SK-N-SH treated with all-trans-retinoic acid at 6 μM for 48 hours (cell line): ENCODE data around the gene METAP2.

Source experiments
- ATAC-seq: fragments of 200-7000 bp; cut with Tn5 transposase; 3 replicates; pipeline ENCODE4 v1.9.1; 2020; ENCODE audit warnings: mild to moderate bottlenecking, moderate library complexity
- ARNTL ChIP-seq: fragments of 450-650 bp; formaldehyde crosslinking; IDR thresholded peaks from 2 replicates; pipeline ENCODE4 v1.5.0; 2020; ENCODE audit warnings: low read depth, mild to moderate bottlenecking, moderate library complexity, borderline replicate concordance
- BACH2 ChIP-seq: fragments of 250-450 bp; sonication (Bioruptor Pico); IDR thresholded peaks from 2 replicates; pipeline ENCODE4 v1.9.0; 2021; ENCODE audit warnings: mild to moderate bottlenecking, borderline replicate concordance
- CSDC2 ChIP-seq: fragments of 250-450 bp; sonication (Bioruptor Pico); IDR thresholded peaks from 2 replicates; pipeline ENCODE4 v1.5.0; 2020; ENCODE audit warnings: mild to moderate bottlenecking, moderate library complexity
- ESRRG ChIP-seq: fragments of 250-450 bp; sonication (Bioruptor Pico); IDR thresholded peaks from 2 replicates; pipeline ENCODE4 v1.6.1; 2021; ENCODE audit warnings: mild to moderate bottlenecking
- GLIS3 ChIP-seq: fragments of 250-450 bp; sonication (Bioruptor Pico); IDR thresholded peaks from 2 replicates; pipeline ENCODE4 v1.5.0; 2020; ENCODE audit warnings: mild to moderate bottlenecking, moderate library complexity
- OSR1 ChIP-seq: fragments of 250-450 bp; sonication (Bioruptor Pico); IDR thresholded peaks from 2 replicates; pipeline ENCODE4 v1.8.0; 2022; ENCODE audit warnings: moderate library complexity, mild to moderate bottlenecking, inconsistent platforms
- PPARA ChIP-seq: fragments of 250-450 bp; sonication (Bioruptor Pico); IDR thresholded peaks from 2 replicates; pipeline ENCODE4 v1.5.0; 2020; ENCODE audit warnings: mild to moderate bottlenecking, borderline replicate concordance
- RARB ChIP-seq: fragments of 250-450 bp; sonication (Bioruptor Pico); IDR thresholded peaks from 2 replicates; pipeline ENCODE4 v1.8.0; 2021; ENCODE audit warnings: mild to moderate bottlenecking, moderate library complexity
- SNAI2 ChIP-seq: fragments of 250-450 bp; sonication (Bioruptor Pico); IDR thresholded peaks from 2 replicates; pipeline ENCODE4 v1.5.0; 2020; ENCODE audit warnings: mild to moderate bottlenecking, moderate library complexity
- TCF4 ChIP-seq: fragments of 250-450 bp; sonication (Bioruptor Pico); IDR thresholded peaks from 2 replicates; pipeline ENCODE4 v1.8.0; 2021; ENCODE audit warnings: mild to moderate bottlenecking, moderate library complexity, borderline replicate concordance
- TOX ChIP-seq: fragments of 250-450 bp; sonication (Bioruptor Pico); IDR thresholded peaks from 2 replicates; pipeline ENCODE4 v1.8.0; 2021; ENCODE audit warnings: mild to moderate bottlenecking, moderate library complexity, borderline replicate concordance
- ZC3H10 ChIP-seq: fragments of 250-450 bp; sonication (Bioruptor Pico); IDR thresholded peaks from 2 replicates; pipeline ENCODE4 v1.5.1; 2021; ENCODE audit warnings: mild to moderate bottlenecking, moderate library complexity
- ZFP3 ChIP-seq: fragments of 250-450 bp; sonication (Bioruptor Pico); IDR thresholded peaks from 2 replicates; pipeline ENCODE4 v1.5.0; 2020; ENCODE audit warnings: mild to moderate bottlenecking, moderate library complexity
- ZFP30 ChIP-seq: fragments of 450-650 bp; formaldehyde crosslinking; IDR thresholded peaks from 2 replicates; pipeline ENCODE4 v1.5.0; 2022; ENCODE audit warnings: mild to moderate bottlenecking, moderate library complexity
- ZNF565 ChIP-seq: fragments of 450-650 bp; formaldehyde crosslinking; conservative IDR thresholded peaks from 2 replicates; pipeline ENCODE4 v1.5.0; 2020; ENCODE audit warnings: low read depth, mild to moderate bottlenecking, moderate library complexity
- ZNF70 ChIP-seq: fragments of 450-650 bp; formaldehyde crosslinking; IDR thresholded peaks from 2 replicates; pipeline ENCODE4 v1.5.0; 2020; ENCODE audit warnings: mild to moderate bottlenecking, moderate library complexity
- ZNF8 ChIP-seq: fragments of 450-650 bp; formaldehyde crosslinking; IDR thresholded peaks from 2 replicates; pipeline ENCODE4 v1.5.0; 2020; ENCODE audit warnings: mild to moderate bottlenecking, moderate library complexity
- TF ChIP-seq, protein P1 (sequence below): fragments of 250-450 bp; sonication (Bioruptor Pico); IDR thresholded peaks from 2 replicates; pipeline ENCODE4 v1.5.1; 2021; ENCODE audit warnings: mild to moderate bottlenecking, moderate library complexity
- TF ChIP-seq, protein P2 (sequence below): fragments of 250-450 bp; sonication (Bioruptor Pico); IDR thresholded peaks from 2 replicates; pipeline ENCODE4 v1.8.0; 2020; ENCODE audit warnings: mild to moderate bottlenecking, moderate library complexity, borderline replicate concordance
- TF ChIP-seq, protein P3 (sequence below): fragments of 250-450 bp; sonication (Bioruptor Pico); IDR thresholded peaks from 2 replicates; pipeline ENCODE4 v1.8.0; 2021; ENCODE audit warnings: low read depth, mild to moderate bottlenecking, moderate library complexity, borderline replicate concordance
- TF ChIP-seq, protein P4 (sequence below): fragments of 250-450 bp; sonication (Bioruptor Pico); IDR thresholded peaks from 2 replicates; pipeline ENCODE4 v1.5.0; 2020; ENCODE audit warnings: mild to moderate bottlenecking, moderate library complexity
- TF ChIP-seq, protein P5 (sequence below): fragments of 250-450 bp; sonication (Bioruptor Pico); IDR thresholded peaks from 2 replicates; pipeline ENCODE4 v1.5.1; 2020; ENCODE audit warnings: low read depth, mild to moderate bottlenecking, moderate library complexity

METAP2 gene

DNA sequence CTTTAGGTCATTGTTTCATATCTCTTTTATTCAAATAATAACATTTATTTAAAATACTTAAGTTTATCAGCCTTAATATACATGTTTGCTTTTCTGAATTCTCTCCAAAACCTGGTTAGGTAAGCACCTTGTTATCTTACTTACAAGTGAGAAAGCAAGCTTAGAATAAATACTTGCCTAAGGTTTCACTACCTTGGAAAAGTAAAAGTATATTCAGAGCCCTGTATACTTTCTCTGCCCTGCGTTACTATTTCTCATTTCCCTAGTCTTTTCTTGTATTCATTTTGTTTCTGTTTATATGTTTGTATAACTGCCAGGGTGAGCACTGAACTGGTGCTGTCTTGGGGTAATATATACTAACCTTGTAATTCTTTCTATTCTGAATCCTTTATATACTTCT, 21.5 kb downstream of the METAP2 start (continued):
- TF ChIP-seq, protein P1, sequence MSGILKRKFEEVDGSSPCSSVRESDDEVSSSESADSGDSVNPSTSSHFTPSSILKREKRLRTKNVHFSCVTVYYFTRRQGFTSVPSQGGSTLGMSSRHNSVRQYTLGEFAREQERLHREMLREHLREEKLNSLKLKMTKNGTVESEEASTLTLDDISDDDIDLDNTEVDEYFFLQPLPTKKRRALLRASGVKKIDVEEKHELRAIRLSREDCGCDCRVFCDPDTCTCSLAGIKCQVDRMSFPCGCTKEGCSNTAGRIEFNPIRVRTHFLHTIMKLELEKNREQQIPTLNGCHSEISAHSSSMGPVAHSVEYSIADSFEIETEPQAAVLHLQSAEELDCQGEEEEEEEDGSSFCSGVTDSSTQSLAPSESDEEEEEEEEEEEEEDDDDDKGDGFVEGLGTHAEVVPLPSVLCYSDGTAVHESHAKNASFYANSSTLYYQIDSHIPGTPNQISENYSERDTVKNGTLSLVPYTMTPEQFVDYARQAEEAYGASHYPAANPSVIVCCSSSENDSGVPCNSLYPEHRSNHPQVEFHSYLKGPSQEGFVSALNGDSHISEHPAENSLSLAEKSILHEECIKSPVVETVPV (CRISPR knock-in tag), result no peak
- TF ChIP-seq ARNTL (CRISPR knock-in tag) (no peak), PPARA (CRISPR knock-in tag) (no peak)
- TF ChIP-seq, all 23 proteins: peak for 0

DNA sequence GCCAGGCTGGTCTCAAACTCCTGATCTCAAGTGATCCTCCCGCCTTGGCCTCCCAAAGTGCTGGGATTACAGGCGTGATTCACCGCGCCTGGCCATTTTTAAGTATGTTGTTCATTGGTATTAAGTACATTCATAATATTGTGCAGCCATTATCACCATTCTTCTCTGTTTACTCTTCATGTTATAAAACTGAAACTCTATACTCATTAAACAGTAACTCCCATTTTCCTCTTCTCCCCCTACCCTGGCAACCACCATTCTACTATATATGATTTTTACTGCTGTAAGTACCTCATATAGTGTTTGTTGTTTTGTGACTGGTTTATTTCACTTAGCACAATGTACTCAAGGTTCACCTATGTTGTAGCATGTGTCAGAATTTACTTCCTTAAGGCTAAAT, 23.1 kb downstream of the METAP2 start:
- no peak for ATAC-seq
- TF ChIP-seq ZC3H10 (CRISPR knock-in tag) (no peak), RARB (CRISPR knock-in tag) (no peak), SNAI2 (CRISPR knock-in tag) (no peak), ZFP3 (CRISPR knock-in tag) (no peak), ZFP30 (no peak), BACH2 (no peak), PPARA (CRISPR knock-in tag) (no peak)
- TF ChIP-seq, protein P2, sequence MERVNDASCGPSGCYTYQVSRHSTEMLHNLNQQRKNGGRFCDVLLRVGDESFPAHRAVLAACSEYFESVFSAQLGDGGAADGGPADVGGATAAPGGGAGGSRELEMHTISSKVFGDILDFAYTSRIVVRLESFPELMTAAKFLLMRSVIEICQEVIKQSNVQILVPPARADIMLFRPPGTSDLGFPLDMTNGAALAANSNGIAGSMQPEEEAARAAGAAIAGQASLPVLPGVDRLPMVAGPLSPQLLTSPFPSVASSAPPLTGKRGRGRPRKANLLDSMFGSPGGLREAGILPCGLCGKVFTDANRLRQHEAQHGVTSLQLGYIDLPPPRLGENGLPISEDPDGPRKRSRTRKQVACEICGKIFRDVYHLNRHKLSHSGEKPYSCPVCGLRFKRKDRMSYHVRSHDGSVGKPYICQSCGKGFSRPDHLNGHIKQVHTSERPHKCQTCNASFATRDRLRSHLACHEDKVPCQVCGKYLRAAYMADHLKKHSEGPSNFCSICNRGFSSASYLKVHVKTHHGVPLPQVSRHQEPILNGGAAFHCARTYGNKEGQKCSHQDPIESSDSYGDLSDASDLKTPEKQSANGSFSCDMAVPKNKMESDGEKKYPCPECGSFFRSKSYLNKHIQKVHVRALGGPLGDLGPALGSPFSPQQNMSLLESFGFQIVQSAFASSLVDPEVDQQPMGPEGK (CRISPR knock-in tag), result no peak
- TF ChIP-seq, protein P3, sequence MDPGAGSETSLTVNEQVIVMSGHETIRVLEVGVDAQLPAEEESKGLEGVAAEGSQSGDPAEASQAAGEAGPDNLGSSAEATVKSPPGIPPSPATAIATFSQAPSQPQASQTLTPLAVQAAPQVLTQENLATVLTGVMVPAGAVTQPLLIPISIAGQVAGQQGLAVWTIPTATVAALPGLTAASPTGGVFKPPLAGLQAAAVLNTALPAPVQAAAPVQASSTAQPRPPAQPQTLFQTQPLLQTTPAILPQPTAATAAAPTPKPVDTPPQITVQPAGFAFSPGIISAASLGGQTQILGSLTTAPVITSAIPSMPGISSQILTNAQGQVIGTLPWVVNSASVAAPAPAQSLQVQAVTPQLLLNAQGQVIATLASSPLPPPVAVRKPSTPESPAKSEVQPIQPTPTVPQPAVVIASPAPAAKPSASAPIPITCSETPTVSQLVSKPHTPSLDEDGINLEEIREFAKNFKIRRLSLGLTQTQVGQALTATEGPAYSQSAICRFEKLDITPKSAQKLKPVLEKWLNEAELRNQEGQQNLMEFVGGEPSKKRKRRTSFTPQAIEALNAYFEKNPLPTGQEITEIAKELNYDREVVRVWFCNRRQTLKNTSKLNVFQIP, result no peak

DNA sequence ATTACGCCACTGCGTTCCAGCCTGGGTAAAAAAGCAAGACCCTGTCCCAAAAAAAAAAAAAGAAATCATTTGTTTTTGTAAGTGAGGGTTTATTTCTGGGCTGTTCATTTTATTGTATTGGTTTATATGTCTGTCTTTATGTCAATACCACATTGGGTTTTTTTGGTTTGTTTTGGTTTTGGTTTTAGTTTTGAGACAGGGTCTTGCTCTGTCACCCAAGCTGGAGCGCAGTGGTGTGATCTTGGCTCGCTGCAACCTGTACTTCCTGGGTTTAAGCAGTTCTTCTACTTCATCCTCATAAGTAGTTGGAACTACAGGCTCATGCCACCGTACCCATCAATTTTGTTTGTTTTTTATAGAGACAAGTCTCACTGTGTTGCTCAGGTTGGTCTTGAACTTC, 25.0 kb downstream of the METAP2 start:
- no peak for ATAC-seq
- TF ChIP-seq, protein P2 (CRISPR knock-in tag), result no peak
- TF ChIP-seq, protein P3, result no peak
- TF ChIP-seq GLIS3 (CRISPR knock-in tag) (no peak), SNAI2 (CRISPR knock-in tag) (no peak), ARNTL (CRISPR knock-in tag) (no peak), ZNF565 (CRISPR knock-in tag) (no peak), ZFP30 (no peak), PPARA (CRISPR knock-in tag) (no peak), ESRRG (CRISPR knock-in tag) (no peak), CSDC2 (CRISPR knock-in tag) (no peak), RARB (CRISPR knock-in tag) (no peak), TCF4 (CRISPR knock-in tag) (no peak), ZC3H10 (CRISPR knock-in tag) (no peak), TOX (CRISPR knock-in tag) (no peak), ZNF8 (CRISPR knock-in tag) (no peak), OSR1 (no peak), ZNF70 (CRISPR knock-in tag) (no peak)
- TF ChIP-seq, protein P1 (CRISPR knock-in tag), result no peak
- TF ChIP-seq, protein P4, sequence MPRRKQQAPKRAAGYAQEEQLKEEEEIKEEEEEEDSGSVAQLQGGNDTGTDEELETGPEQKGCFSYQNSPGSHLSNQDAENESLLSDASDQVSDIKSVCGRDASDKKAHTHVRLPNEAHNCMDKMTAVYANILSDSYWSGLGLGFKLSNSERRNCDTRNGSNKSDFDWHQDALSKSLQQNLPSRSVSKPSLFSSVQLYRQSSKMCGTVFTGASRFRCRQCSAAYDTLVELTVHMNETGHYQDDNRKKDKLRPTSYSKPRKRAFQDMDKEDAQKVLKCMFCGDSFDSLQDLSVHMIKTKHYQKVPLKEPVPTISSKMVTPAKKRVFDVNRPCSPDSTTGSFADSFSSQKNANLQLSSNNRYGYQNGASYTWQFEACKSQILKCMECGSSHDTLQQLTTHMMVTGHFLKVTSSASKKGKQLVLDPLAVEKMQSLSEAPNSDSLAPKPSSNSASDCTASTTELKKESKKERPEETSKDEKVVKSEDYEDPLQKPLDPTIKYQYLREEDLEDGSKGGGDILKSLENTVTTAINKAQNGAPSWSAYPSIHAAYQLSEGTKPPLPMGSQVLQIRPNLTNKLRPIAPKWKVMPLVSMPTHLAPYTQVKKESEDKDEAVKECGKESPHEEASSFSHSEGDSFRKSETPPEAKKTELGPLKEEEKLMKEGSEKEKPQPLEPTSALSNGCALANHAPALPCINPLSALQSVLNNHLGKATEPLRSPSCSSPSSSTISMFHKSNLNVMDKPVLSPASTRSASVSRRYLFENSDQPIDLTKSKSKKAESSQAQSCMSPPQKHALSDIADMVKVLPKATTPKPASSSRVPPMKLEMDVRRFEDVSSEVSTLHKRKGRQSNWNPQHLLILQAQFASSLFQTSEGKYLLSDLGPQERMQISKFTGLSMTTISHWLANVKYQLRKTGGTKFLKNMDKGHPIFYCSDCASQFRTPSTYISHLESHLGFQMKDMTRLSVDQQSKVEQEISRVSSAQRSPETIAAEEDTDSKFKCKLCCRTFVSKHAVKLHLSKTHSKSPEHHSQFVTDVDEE, result no peak
- TF ChIP-seq, protein P5, sequence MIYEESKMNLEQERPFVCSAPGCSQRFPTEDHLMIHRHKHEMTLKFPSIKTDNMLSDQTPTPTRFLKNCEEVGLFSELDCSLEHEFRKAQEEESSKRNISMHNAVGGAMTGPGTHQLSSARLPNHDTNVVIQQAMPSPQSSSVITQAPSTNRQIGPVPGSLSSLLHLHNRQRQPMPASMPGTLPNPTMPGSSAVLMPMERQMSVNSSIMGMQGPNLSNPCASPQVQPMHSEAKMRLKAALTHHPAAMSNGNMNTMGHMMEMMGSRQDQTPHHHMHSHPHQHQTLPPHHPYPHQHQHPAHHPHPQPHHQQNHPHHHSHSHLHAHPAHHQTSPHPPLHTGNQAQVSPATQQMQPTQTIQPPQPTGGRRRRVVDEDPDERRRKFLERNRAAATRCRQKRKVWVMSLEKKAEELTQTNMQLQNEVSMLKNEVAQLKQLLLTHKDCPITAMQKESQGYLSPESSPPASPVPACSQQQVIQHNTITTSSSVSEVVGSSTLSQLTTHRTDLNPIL (CRISPR knock-in tag), result no peak
